ENCODE results near the gene SCN3B. TPM values are rescaled to one million over a fixed set of nuclear protein-coding genes. Genes with fewer than 3 reads are reported as not detected.

Gene SCN3B
- total and polyA plus RNA-seq, 9 of the 15 experiments (the other 6 are each of a cell fraction or from before 2014, with no cell fraction given), result 0.01 to 0.15 (median 0.04) TPM; not detected in 6

GRCh38 chr11:123580137-123580536 lies 74.3 kb downstream of the SCN3B start:
- no peak overlapping the region for H3K4me2 ChIP-seq (ENCODE audit: insufficient read depth, low read length)
- ChIA-PET CTCF (ENCODE audit: low intra/inter-chr PET ratio) (interaction anchor here (1.7 kb wide), 1 partner anchor 127 kb away, joined by 15 read pairs; no protein-coding TSS in a partner anchor), POLR2A (no interaction called here)
- no peaks in the 10 kb centered on the region for H3K9me1 ChIP-seq (ENCODE audit: control insufficient read depth, insufficient read depth, low read length)
- intact Hi-C loops (cut with micrococcal nuclease), result loop anchor here (1.0 kb wide), 1 partner anchor 127 kb away; no protein-coding TSS in a partner anchor
- H3K4me1 ChIP-seq (replicated peaks in 1 of 2; ENCODE audit: control insufficient read depth in 2 of 2, insufficient read depth in 2 of 2, low read length in 2 of 2), result peaks cover 0 to 10% of the 10 kb centered on the region in 2 experiments; a peak in 1 of 5 replicates
- H3K27ac ChIP-seq (ENCODE audit: extremely low read depth, low read depth, low read length), result no peak overlapping the region
- no TSS peak for BruUV-seq (replicated peaks)
- 10% methylated on average over 6 of the region's 6 CpGs for WGBS (ENCODE audit: insufficient coverage, low coverage, missing lambda C conversion rate)
- no peaks in the 10 kb centered on the region for H3K36me3 ChIP-seq (ENCODE audit: control insufficient read depth, insufficient read depth, low read length)
- H2AFZ ChIP-seq (ENCODE audit: low read depth, low read length), result no peak overlapping the region
- TF ChIP-seq MYNN (IDR thresholded peaks at IDR 0.05) (no peak), MYNN (CRISPR knock-in tag; IDR thresholded peaks at IDR 0.05) (no peak), ZNF76 (CRISPR knock-in tag; IDR thresholded peaks at IDR 0.05; ENCODE audit: borderline replicate concordance) (no peak), BACH1 (tag; IDR thresholded peaks at IDR 0.05) (no peak), MBD2 (IDR thresholded peaks at IDR 0.05; ENCODE audit: borderline replicate concordance, low read depth) (no peak), DDX20 (tag; IDR thresholded peaks at IDR 0.05; ENCODE audit: low read depth) (no peak), ZNF518B (CRISPR knock-in tag; IDR thresholded peaks at IDR 0.05) (no peak), SPI1 (IDR thresholded peaks at IDR 0.05; ENCODE audit: borderline replicate concordance, low read depth, low read length) (no peak), POLR2AphosphoS5 (IDR thresholded peaks at IDR 0.05; ENCODE audit: control insufficient read depth, insufficient read depth, low read depth, low read length) (no peak)
- no peak for DNase-seq (ENCODE audit: extremely low read depth in 1 of 4, low spot score in 3 of 4)
- no peaks in the 10 kb centered on the region for H3K79me2 ChIP-seq (ENCODE audit: control insufficient read depth, insufficient read depth, low read length)
- no peaks in the 10 kb centered on the region for H3K9me3 ChIP-seq (replicated peaks; ENCODE audit: control insufficient read depth, insufficient read depth, low read depth, low read length)
- peaks cover 0 to 31% of the 10 kb centered on the region in 2 experiments; a peak in 1 of 5 replicates for H3K27me3 ChIP-seq (ENCODE audit: control insufficient read depth in 2 of 2, insufficient read depth in 2 of 2, low read length in 2 of 2)
- peaks cover 4% of the 10 kb centered on the region; the same call in 1 of the 2 replicates for H4K20me1 ChIP-seq (replicated peaks; ENCODE audit: control insufficient read depth, insufficient read depth, low read length)
- in situ Hi-C loops (cut with MboI), result no loop called here
- no peak for ATAC-seq
- H3K9ac ChIP-seq (ENCODE audit: insufficient read depth in 1 of 2, low read depth in 2 of 2, low read length in 2 of 2), result no peak overlapping the region
- no peak for FAIRE-seq
- H3K4me3 ChIP-seq, result no peak overlapping the region
